Activated CD8-positive, alpha-beta memory T cell treated with anti-CD3 and anti-CD28 coated beads, Interleukin-2, amount 10 ng/mL, durations not matched to agents 7 days and 5 days (primary cell): ENCODE data around the gene SGSM1. TPM values are rescaled to one million over a fixed set of nuclear protein-coding genes. Genes with fewer than 3 reads are reported as not detected.

Experiments used
- ATAC-seq: fragments of 150-1000 bp; cut with Tn5 transposase; one replicate; pipeline ENCODE4 v1.10.0; 2021; ENCODE audit warnings: moderate library complexity
- CTCF ChIA-PET: fragments of 350-600 bp; sonication (Branson Sonifier 250); formaldehyde crosslinking; loops from one replicate; lab custom pipeline; 2021; ENCODE audit warnings: antibody characterized with exemption; lab: Charles Lee
- DNase-seq: peaks from one replicate; pipeline ENCODE4 v3.0.0-alpha.2; 2020
- H3K27ac Mint-ChIP-seq: one replicate; pipeline ENCODE4 v1.8.0; 2021; ENCODE audit warnings: mild to moderate bottlenecking, mixed read lengths
- H3K27me3 Mint-ChIP-seq: one replicate; pipeline ENCODE4 v1.8.0; 2021; ENCODE audit warnings: mixed read lengths
- H3K36me3 Mint-ChIP-seq: one replicate; pipeline ENCODE4 v1.8.0; 2021; ENCODE audit warnings: mild to moderate bottlenecking, mixed read lengths
- H3K4me1 Mint-ChIP-seq: one replicate; pipeline ENCODE4 v1.8.0; 2021; ENCODE audit warnings: mixed read lengths
- H3K4me3 Mint-ChIP-seq: one replicate; pipeline ENCODE4 v1.8.0; 2021; ENCODE audit warnings: mild to moderate bottlenecking, moderate library complexity, mixed read lengths
- H3K9me3 Mint-ChIP-seq: one replicate; pipeline ENCODE4 v1.8.0; 2022; ENCODE audit warnings: low read depth, mixed read lengths
- total RNA-seq, 2 experiments: library from RNA; stranded (reverse); gene quantifications; one replicate each; pipeline ENCODE4 v1.2.3, GENCODE V29; 2021

Gene SGSM1
- total RNA-seq, 2 experiments from 2014 or later: 0.09 TPM

GRCh38 chr22:24976442-24977218 is 170.6 kb downstream of the SGSM1 start:
- H3K36me3 Mint-ChIP-seq: no peaks in the 10 kb centered on the region
- CTCF ChIA-PET: interaction anchor here (0.7 kb wide), 1 partner anchor 9 kb away, joined by 3 read pairs; no protein-coding TSS in a partner anchor
- H3K4me3 Mint-ChIP-seq: no peak overlapping the region
- no peak overlapping the region for H3K27ac Mint-ChIP-seq
- ATAC-seq (no peak), DNase-seq (no peak)
- no peaks in the 10 kb centered on the region for H3K9me3 Mint-ChIP-seq
- H3K4me1 Mint-ChIP-seq: peaks cover 2% of the 10 kb centered on the region
- H3K27me3 Mint-ChIP-seq: peaks cover 20% of the 10 kb centered on the region

Other genes starting within 250 kb of the SGSM1 start
- 1 to 10 TPM; 1.6 to 2.1 TPM for gene LRRC75B, start 213.1 kb upstream of the SGSM1 start, total RNA-seq
- 10 to 100 TPM; 51.2 to 66.0 TPM for gene GGT1, start 203.0 kb upstream of the SGSM1 start, total RNA-seq
- not detected for gene PIWIL3, start 31.5 kb upstream of the SGSM1 start, total RNA-seq
- not detected for gene LHFPL7, start 140.5 kb downstream of the SGSM1 start, total RNA-seq
- 10 to 100 TPM; 11.4 to 20.1 TPM for gene KIAA1671, start 146.5 kb downstream of the SGSM1 start, total RNA-seq